Body of pancreas (tissue), 4 donors: ENCODE measurements around the gene DIS3L2.

Source experiments
- POLR2A ChIP-seq, 3 donors: fragments of 450-650 bp; IDR thresholded peaks; one replicate each; pipeline ENCODE4 v1.6.1; 2016; ENCODE audit warnings: antibody characterized with exemption in 3 of 3, mild to moderate bottlenecking in 2 of 3
- TF ChIP-seq, protein P1 (sequence below), 7 experiments: fragments of 450-650 bp in 4 of 7; fragments of 200-600 bp in 3 of 7; sonication (generic) in 3 of 7; IDR thresholded peaks; one replicate each; pipeline ENCODE4 v1.5.1; 2016 to 2019; ENCODE audit warnings: antibody characterized with exemption in 7 of 7

DNA sequence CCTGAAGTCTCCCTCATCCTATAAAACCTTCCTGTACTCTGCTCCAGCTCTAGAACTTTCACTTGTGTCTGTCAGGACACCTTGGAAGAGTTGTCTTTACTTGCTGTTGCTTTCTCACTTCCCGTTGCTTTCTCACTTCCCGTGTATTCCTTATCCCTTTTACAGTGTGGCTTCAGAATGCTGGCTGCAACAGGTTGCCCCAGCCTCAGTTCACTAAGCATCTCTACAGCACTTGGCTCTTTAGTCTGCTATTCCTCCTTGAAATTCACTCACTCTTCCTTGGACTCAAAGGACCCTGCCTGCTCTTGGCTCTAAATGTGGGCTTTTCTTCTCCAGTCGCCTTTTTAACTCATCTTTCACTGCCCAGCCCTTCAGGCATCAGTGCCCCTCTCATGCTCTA lies 254.5 kb downstream of the DIS3L2 start:
- TF ChIP-seq POLR2A (IDR thresholded peaks at IDR 0.05): no peak
- TF ChIP-seq, protein P1, sequence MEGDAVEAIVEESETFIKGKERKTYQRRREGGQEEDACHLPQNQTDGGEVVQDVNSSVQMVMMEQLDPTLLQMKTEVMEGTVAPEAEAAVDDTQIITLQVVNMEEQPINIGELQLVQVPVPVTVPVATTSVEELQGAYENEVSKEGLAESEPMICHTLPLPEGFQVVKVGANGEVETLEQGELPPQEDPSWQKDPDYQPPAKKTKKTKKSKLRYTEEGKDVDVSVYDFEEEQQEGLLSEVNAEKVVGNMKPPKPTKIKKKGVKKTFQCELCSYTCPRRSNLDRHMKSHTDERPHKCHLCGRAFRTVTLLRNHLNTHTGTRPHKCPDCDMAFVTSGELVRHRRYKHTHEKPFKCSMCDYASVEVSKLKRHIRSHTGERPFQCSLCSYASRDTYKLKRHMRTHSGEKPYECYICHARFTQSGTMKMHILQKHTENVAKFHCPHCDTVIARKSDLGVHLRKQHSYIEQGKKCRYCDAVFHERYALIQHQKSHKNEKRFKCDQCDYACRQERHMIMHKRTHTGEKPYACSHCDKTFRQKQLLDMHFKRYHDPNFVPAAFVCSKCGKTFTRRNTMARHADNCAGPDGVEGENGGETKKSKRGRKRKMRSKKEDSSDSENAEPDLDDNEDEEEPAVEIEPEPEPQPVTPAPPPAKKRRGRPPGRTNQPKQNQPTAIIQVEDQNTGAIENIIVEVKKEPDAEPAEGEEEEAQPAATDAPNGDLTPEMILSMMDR (IDR thresholded peaks at IDR 0.05): no peak
